Glutamatergic neuron (in vitro differentiated cells): Measurements from ENCODE around the gene RASSF7. TPM values are rescaled to one million over a fixed set of nuclear protein-coding genes. Genes with fewer than 3 reads are reported as not detected.

Source experiments
- DNase-seq: peaks from one replicate; pipeline ENCODE4 v3.0.0; 2022
- H3K27ac Mint-ChIP-seq: one replicate; pipeline ENCODE4 v1.8.0; 2020; ENCODE audit warnings: mild to moderate bottlenecking, mixed read lengths, inconsistent platforms; ENCODE audit not compliant: unreplicated experiment
- H3K27me3 Mint-ChIP-seq: one replicate; pipeline ENCODE4 v1.8.0; 2020; ENCODE audit warnings: mild to moderate bottlenecking, moderate library complexity, mixed read lengths, inconsistent platforms; ENCODE audit not compliant: unreplicated experiment
- H3K36me3 Mint-ChIP-seq: one replicate; pipeline ENCODE4 v1.8.0; 2020; ENCODE audit warnings: mild to moderate bottlenecking, mixed read lengths, inconsistent platforms; ENCODE audit not compliant: unreplicated experiment
- H3K4me1 Mint-ChIP-seq: one replicate; pipeline ENCODE4 v1.8.0; 2020; ENCODE audit warnings: mild to moderate bottlenecking, low read depth, mixed read lengths, inconsistent platforms; ENCODE audit not compliant: unreplicated experiment
- H3K4me3 Mint-ChIP-seq: one replicate; pipeline ENCODE4 v1.8.0; 2020; ENCODE audit warnings: mild to moderate bottlenecking, mixed read lengths, inconsistent platforms; ENCODE audit not compliant: unreplicated experiment
- H3K9me3 Mint-ChIP-seq: one replicate; pipeline ENCODE4 v1.8.0; 2020; ENCODE audit warnings: mild to moderate bottlenecking, moderate library complexity, mixed read lengths, inconsistent platforms; ENCODE audit not compliant: unreplicated experiment
- CTCF ChIP-seq: fragments of 200-600 bp; sonication (generic); IDR thresholded peaks from one replicate; pipeline ENCODE4 v1.5.0; 2021; ENCODE audit not compliant: partially characterized antibody, unreplicated experiment
- total RNA-seq: library from RNA; stranded (reverse); fragmentation: NEBNext Ultra II Directional; extraction: Animal tissue kit (Norgen Biotek cat#: 25700); gene quantifications from one replicate; pipeline ENCODE4 v1.2.1, GENCODE V29; 2021; ENCODE audit not compliant: unreplicated experiment

Gene RASSF7
- total RNA-seq, 1 donor from 2014 or later = 9.4 TPM

GRCh38 chr11:536841-537621 is 23.7 kb upstream of the RASSF7 start, which contains the start of gene LRRC56:
TSS of gene LRRC56 (plus strand) at chr11:537527. CDS start at chr11:540685, 3,158 bp downstream.
- Mint-ChIP-seq H3K27ac (peak within 1 kb of the TSS; percentile 83), H3K4me3 (peak within 1 kb of the TSS; percentile 92), H3K27me3 (peaks cover 4% of the 10 kb centered on the region), H3K36me3 (no peaks in the 10 kb centered on the region), H3K9me3 (peaks cover 5% of the 10 kb centered on the region), H3K4me1 (no peaks in the 10 kb centered on the region)
- peak; percentile 76 for DNase-seq
- TF ChIP-seq CTCF = no peak

GRCh38 chr11:537622-538430 is 22.9 kb upstream of the RASSF7 start:
- no peak for DNase-seq
- Mint-ChIP-seq H3K4me3 (no peak overlapping the region), H3K4me1 (no peaks in the 10 kb centered on the region)

GRCh38 chr11:538431-539051 is 22.2 kb upstream of the RASSF7 start:
- no peaks in the 10 kb centered on the region for H3K36me3 Mint-ChIP-seq
- no peak for TF ChIP-seq CTCF
- no peak overlapping the region for H3K27ac Mint-ChIP-seq
- peaks cover 4% of the 10 kb centered on the region for H3K27me3 Mint-ChIP-seq
- H3K4me1 Mint-ChIP-seq = no peaks in the 10 kb centered on the region
- H3K4me3 Mint-ChIP-seq = no peak overlapping the region
- peaks cover 5% of the 10 kb centered on the region for H3K9me3 Mint-ChIP-seq
- DNase-seq = no peak

More at GRCh38 chr11:537622-538430, 22.9 kb upstream of the RASSF7 start:
- H3K27me3 Mint-ChIP-seq = peaks cover 4% of the 10 kb centered on the region
- H3K36me3 Mint-ChIP-seq = no peaks in the 10 kb centered on the region
- no peak for TF ChIP-seq CTCF
- peaks cover 5% of the 10 kb centered on the region for H3K9me3 Mint-ChIP-seq
- no peak overlapping the region for H3K27ac Mint-ChIP-seq

GRCh38 chr11:539971-540481 is 20.7 kb upstream of the RASSF7 start:
- DNase-seq = peak; percentile 5
- H3K27me3 Mint-ChIP-seq = peaks cover 4% of the 10 kb centered on the region
- H3K4me3 Mint-ChIP-seq = no peak overlapping the region
- peaks cover 5% of the 10 kb centered on the region for H3K9me3 Mint-ChIP-seq
- H3K36me3 Mint-ChIP-seq = no peaks in the 10 kb centered on the region
- TF ChIP-seq CTCF = no peak
- H3K4me1 Mint-ChIP-seq = no peaks in the 10 kb centered on the region
- no peak overlapping the region for H3K27ac Mint-ChIP-seq
